GM12891 (cell line): Measurements from ENCODE around the gene PLCL1.
A peak's percentile ranks its signal among the peaks of the same experiment; 100 is the strongest.
"Not testable (repeated sequence)": the region's sequence is repeated elsewhere in the genome, so short reads cannot be mapped to it uniquely, and the experiment has no call there.

Experiments
- DNase-seq: peaks from one replicate; pipeline ENCODE4 v3.0.0; 2011; ENCODE audit warnings: low spot score; ENCODE audit not compliant: insufficient read length
- FAIRE-seq: peaks from 2 replicates; lab custom pipeline; 2011; peaks lifted over from hg19 to GRCh38; lab: Jason Lieb, UNC
- PAX5 ChIP-seq: IDR thresholded peaks from 2 replicates; pipeline ENCODE4 v1.6.1; 2011; ENCODE audit warnings: low read length, moderate library complexity, mild to moderate bottlenecking; ENCODE audit not compliant: insufficient read depth, severe bottlenecking
- POLR2A ChIP-seq: IDR thresholded peaks from 2 replicates; pipeline ENCODE4 v1.6.1; 2011; ENCODE audit warnings: low read depth, low read length, control low read depth
- POLR2AphosphoS5 ChIP-seq: IDR thresholded peaks from 2 replicates; pipeline ENCODE4 v1.6.1; 2011; ENCODE audit warnings: low read depth, low read length, control low read depth
- POU2F2 ChIP-seq: IDR thresholded peaks from 2 replicates; pipeline ENCODE4 v1.6.1; 2011; ENCODE audit warnings: low read depth, mild to moderate bottlenecking, control low read depth, low read length, moderate library complexity
- SPI1 ChIP-seq: IDR thresholded peaks from 2 replicates; pipeline ENCODE4 v1.6.1; 2011; ENCODE audit warnings: low read depth, low read length, control low read depth
- TAF1 ChIP-seq: IDR thresholded peaks from 2 replicates; pipeline ENCODE4 v1.6.1; 2011; ENCODE audit warnings: low read depth, low read length, control low read depth

The PLCL1 gene

GRCh38 chr2:198028955-198029354 is 224.6 kb downstream of the PLCL1 start:
- DNase-seq (no peak), FAIRE-seq (no peak)
- TF ChIP-seq SPI1 (no peak), POU2F2 (no peak), POLR2AphosphoS5 (no peak), TAF1 (no peak), POLR2A (no peak), PAX5 (no peak)

DNA sequence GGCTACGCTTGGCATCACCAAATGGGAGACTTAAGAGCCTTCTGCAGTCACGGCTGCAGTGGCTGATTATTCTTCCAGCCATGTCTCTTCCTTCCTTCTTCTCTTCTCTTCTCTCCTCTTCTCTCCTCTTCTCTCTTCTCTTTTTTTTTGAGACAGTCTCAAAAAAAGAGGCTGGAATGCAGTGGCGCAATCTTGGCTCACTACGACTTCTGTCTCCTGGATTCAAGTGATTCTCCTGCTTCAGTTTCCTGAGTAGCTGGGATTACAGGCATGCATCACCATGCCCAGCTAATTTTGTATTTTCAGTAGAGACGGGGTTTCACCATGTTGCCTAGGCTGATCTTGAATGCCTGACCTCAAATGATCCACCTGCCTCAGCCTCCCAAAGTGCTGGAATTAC is 225.2 kb downstream of the PLCL1 start:
- FAIRE-seq, DNase-seq: not testable (repeated sequence)

GRCh38 chr2:198033626-198034025 is 229.2 kb downstream of the PLCL1 start:
- no peak for TF ChIP-seq SPI1
- no peak for TF ChIP-seq POLR2AphosphoS5
- TF ChIP-seq POLR2A, result no peak
- TF ChIP-seq POU2F2, result no peak
- no peak for TF ChIP-seq PAX5
- DNase-seq, result no peak
- FAIRE-seq, result peak; percentile 43

DNA sequence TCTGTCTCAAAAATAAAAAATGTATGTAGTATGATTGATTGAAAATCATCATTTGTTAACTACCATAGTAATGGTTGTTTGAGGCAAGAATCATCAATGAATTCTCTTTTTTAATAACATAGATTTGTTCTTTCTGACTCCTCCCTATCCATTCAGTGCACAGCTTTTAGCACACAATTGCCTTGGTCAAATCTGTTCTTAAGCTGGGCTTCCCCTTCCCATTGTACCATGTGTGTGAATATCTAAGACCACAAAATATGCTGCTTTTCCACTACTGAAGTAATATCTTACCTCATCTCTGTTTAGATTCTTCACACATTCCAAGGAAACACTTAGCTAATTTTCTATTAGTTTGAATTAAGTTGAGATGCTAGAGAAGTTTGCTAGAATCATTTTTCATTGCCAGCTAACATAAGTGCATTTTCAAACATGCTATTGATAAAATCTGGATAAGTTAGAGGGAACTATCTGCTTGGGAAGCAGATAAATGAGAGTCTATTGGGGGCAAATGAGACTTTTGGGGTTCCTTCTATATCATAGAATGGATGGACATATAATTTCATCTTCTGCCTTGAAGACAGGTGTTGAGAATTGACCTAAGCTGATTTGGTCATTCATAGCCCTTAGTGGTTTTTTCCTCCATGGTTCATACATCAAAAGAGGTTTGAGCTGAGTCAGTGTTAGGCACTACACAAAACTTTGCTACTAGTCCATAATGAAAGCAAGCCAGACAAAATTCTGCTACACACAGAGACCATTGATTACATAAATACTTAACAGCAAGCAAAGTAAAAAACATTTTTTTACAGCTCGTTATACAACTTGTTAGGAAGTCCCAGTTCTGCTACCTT is 231.9 kb downstream of the PLCL1 start:
- no peak for DNase-seq
- no peak for FAIRE-seq
- TF ChIP-seq PAX5, result no peak
- TF ChIP-seq SPI1, result no peak
- no peak for TF ChIP-seq POU2F2

- TF ChIP-seq POU2F2, result no peak
- no peak for TF ChIP-seq POLR2A
- TF ChIP-seq PAX5, result no peak
- TF ChIP-seq TAF1, result no peak
- TF ChIP-seq POLR2AphosphoS5, result no peak
- TF ChIP-seq SPI1, result no peak
- no peak for FAIRE-seq
- no peak for DNase-seq
Observed at GRCh38 chr2:198040835-198041234, 236.4 kb downstream of the PLCL1 start.

DNA sequence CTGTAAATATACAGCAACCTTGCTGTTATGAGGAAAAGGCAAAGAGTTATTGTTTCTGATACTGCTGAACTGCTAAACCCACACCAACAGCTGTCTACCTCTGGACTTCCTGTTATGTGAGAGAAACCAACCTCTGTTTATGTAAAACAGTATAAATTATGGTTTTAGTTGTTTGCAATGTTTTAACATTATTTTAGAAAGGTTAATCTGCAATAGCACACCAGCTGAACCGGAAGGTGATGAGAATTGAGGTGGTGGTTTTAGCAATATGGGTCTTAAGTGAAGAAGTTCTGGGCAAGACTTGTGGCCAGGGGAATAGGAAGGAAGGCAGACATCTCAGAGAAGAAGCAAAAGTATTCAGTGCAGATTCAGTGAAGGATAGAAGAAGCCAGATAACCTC is 237.8 kb downstream of the PLCL1 start:
- DNase-seq, result no peak
- no peak for FAIRE-seq
- TF ChIP-seq POLR2AphosphoS5 (no peak), SPI1 (peak; percentile 62)

DNA sequence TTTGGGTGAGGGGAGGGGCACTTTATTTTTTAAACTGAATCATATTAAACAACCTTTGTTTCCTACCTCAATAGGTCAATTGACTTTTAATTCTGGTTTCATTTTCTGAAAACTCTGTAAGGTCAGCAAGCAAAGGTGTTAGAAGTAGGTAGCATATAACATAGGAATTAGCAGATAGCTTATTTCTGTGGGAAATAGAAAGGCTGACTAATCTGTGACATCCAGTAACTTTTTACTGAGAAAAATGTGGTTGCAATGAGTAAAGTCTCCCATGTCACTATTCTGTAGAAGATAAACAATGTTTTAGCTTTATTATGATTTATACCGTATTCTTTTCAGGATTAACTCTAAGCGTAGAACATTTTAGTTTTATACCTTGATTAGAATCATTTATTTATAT is 240.4 kb downstream of the PLCL1 start:
- DNase-seq (no peak), FAIRE-seq (no peak)
- no peak for TF ChIP-seq POLR2AphosphoS5

DNA sequence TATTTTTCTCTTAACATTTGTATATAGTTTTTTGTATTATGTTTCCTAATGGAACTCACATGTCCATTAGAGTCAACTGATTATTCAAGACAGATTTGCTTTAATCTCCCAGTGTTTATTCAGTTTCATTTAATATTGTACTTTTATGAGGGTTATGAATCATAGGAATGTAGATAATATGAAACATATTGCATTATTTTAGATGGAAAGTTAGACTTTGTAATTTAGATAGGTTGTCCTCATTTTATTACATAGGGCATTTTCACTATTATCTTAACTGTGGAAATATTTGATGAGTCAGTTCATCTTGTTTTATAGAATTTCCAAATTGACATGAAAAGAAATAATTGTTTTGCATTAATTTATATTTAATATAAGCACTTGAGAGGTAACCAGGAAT is 240.8 kb downstream of the PLCL1 start:
- DNase-seq (no peak), FAIRE-seq (no peak)
- no peak for TF ChIP-seq POLR2AphosphoS5
- no peak for TF ChIP-seq PAX5
- no peak for TF ChIP-seq POU2F2
- TF ChIP-seq SPI1, result no peak
- TF ChIP-seq TAF1, result no peak
- no peak for TF ChIP-seq POLR2A

DNA sequence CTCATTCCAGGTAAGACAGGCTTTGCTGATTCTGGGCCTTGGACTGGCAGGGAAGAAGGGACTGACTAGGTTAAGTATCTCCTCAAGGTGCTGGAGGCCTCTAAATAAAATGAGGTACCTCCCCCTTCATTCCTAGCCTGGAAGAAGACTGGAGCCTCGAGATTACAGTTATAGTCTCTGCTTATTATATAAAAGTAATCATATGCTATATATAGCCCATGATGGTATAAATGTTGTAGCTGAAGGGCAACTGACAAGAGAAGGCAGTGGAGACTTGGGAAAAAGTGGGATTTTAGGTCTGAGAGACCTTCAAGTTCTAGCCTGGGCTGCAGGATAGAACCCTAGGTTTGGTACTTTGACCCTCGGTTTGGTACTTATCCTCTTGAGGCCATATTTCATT is 248.3 kb downstream of the PLCL1 start:
- no peak for DNase-seq
- TF ChIP-seq POU2F2, result no peak
- no peak for TF ChIP-seq SPI1
- TF ChIP-seq POLR2AphosphoS5, result no peak
- TF ChIP-seq PAX5, result no peak
- no peak for TF ChIP-seq POLR2A
- no peak for TF ChIP-seq TAF1
- no peak for FAIRE-seq

GRCh38 chr2:198053148-198053547 is 248.8 kb downstream of the PLCL1 start:
- DNase-seq, result no peak
- no peak for TF ChIP-seq TAF1
- no peak for TF ChIP-seq POU2F2
- TF ChIP-seq POLR2A, result no peak
- TF ChIP-seq PAX5, result no peak
- TF ChIP-seq SPI1, result no peak
- no peak for TF ChIP-seq POLR2AphosphoS5
- no peak for FAIRE-seq

DNA sequence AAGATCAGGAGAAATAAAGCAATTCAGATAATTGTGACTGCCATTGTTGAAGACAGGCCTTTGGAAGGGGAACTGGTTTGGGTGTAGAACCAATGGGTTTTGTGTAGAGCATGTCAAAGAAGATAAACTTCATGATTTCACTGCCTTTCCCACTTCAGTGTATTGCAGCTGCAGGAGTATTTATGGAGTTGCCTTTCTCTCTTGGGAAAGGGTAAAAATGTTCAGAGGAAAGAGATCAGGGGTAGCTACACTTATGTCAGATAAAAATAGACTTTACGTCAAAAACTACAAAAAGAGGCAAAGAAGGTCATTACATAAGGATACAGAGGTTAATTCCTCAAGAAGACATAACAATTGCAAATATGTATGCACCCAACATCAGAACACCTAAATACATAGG is 249.4 kb downstream of the PLCL1 start:
- DNase-seq (no peak), FAIRE-seq (no peak)
- no peak for TF ChIP-seq SPI1
- TF ChIP-seq POLR2A, result no peak
- TF ChIP-seq POU2F2, result no peak
- TF ChIP-seq POLR2AphosphoS5, result no peak
- no peak for TF ChIP-seq PAX5
